ENCODE data around the gene CCDC60. TPM values are rescaled to one million over a fixed set of nuclear protein-coding genes. Genes with fewer than 3 reads are reported as not detected.

CCDC60 gene
- total and polyA plus RNA-seq, 12 donors = not detected

- no peak for TF ChIP-seq POLR2A (IDR thresholded peaks at IDR 0.05)
- TF ChIP-seq, protein P1, sequence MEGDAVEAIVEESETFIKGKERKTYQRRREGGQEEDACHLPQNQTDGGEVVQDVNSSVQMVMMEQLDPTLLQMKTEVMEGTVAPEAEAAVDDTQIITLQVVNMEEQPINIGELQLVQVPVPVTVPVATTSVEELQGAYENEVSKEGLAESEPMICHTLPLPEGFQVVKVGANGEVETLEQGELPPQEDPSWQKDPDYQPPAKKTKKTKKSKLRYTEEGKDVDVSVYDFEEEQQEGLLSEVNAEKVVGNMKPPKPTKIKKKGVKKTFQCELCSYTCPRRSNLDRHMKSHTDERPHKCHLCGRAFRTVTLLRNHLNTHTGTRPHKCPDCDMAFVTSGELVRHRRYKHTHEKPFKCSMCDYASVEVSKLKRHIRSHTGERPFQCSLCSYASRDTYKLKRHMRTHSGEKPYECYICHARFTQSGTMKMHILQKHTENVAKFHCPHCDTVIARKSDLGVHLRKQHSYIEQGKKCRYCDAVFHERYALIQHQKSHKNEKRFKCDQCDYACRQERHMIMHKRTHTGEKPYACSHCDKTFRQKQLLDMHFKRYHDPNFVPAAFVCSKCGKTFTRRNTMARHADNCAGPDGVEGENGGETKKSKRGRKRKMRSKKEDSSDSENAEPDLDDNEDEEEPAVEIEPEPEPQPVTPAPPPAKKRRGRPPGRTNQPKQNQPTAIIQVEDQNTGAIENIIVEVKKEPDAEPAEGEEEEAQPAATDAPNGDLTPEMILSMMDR (IDR thresholded peaks at IDR 0.05) = no peak
- DNase-seq = no peak
These were observed 32.0 kb upstream of the CCDC60 start for GRCh38 chr12:119302451-119303080.

DNA sequence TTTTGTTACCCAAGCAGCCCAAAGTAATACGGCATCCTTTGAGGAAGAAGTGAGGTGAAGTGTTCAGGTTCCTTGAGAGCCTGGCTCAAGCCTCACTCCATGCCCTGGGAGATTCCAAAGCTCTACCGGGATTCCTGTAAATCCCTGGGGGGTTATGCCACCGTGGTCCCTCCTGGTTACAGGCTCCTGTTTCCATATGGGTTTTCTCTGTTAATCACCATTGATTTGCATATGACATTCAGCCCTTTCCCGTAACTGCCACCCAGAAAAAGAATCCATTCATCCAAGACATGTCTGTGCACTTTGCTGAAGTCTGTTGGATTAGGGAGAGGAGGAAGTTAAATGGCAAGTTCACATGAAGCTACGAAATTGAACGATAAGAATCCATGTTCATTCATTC is 27.9 kb upstream of the CCDC60 start:
- H3K9me3 ChIP-seq (replicated peaks in 1 of 3) = no peaks in the 10 kb centered on the region
- no peaks in the 10 kb centered on the region for H3K36me3 ChIP-seq (replicated peaks in 1 of 2)
- no peak overlapping the region for H3K4me3 ChIP-seq
- intact Hi-C loops (cut with DNase I) = no loop called here
- TF ChIP-seq, protein P1 (IDR thresholded peaks at IDR 0.05) = no peak
- no peak for TF ChIP-seq POLR2A (IDR thresholded peaks at IDR 0.05)
- DNase-seq = no peak
- no peaks in the 10 kb centered on the region for H3K27me3 ChIP-seq
- no peak overlapping the region for H3K27ac ChIP-seq
- 77 to 90% (median 79%) methylated on average over 5 to 6 of the region's 6 CpGs for WGBS, 4 donors
- H3K4me1 ChIP-seq (replicated peaks in 1 of 2) = no peaks in the 10 kb centered on the region

More at GRCh38 chr12:119302451-119303080, 32.0 kb upstream of the CCDC60 start:
- Histone ChIP-seq H3K27ac (no peak overlapping the region), H3K9me3 (replicated peaks in 1 of 3) (no peaks in the 10 kb centered on the region), H3K27me3 (peaks cover 2% of the 10 kb centered on the region), H3K4me1 (replicated peaks in 1 of 2) (no peaks in the 10 kb centered on the region), H3K36me3 (replicated peaks in 1 of 2) (no peaks in the 10 kb centered on the region), H3K4me3 (no peak overlapping the region)
- 39 to 47% (median 46%) methylated on average over 6 to 7 of the region's 7 CpGs for WGBS, 4 donors
- intact Hi-C loops (cut with DNase I) = no loop called here

- no peak overlapping the region for H3K4me3 ChIP-seq
- H3K36me3 ChIP-seq (replicated peaks in 1 of 2) = no peaks in the 10 kb centered on the region
- H3K4me1 ChIP-seq (replicated peaks in 1 of 2) = no peaks in the 10 kb centered on the region
- TF ChIP-seq, protein P1 (IDR thresholded peaks at IDR 0.05) = no peak
- TF ChIP-seq POLR2A (IDR thresholded peaks at IDR 0.05) = no peak
- 88 to 92% (median 91%) methylated on average over 2 of the region's 2 CpGs for WGBS, 4 donors
- DNase-seq = no peak
- H3K9me3 ChIP-seq (replicated peaks in 1 of 3) = no peaks in the 10 kb centered on the region
- H3K27ac ChIP-seq = no peak overlapping the region
- intact Hi-C loops (cut with DNase I) = no loop called here
- H3K27me3 ChIP-seq = no peaks in the 10 kb centered on the region
These were observed 26.8 kb upstream of the CCDC60 start for GRCh38 chr12:119307747-119308146.

GRCh38 chr12:119308708-119309456 is 25.6 kb upstream of the CCDC60 start:
- Histone ChIP-seq H3K4me1 (replicated peaks in 1 of 2) (no peaks in the 10 kb centered on the region), H3K27me3 (no peaks in the 10 kb centered on the region), H3K9me3 (replicated peaks in 1 of 3) (no peaks in the 10 kb centered on the region), H3K4me3 (no peak overlapping the region), H3K27ac (no peak overlapping the region), H3K36me3 (replicated peaks in 1 of 2) (no peaks in the 10 kb centered on the region)
- intact Hi-C loops (cut with DNase I) = no loop called here
- DNase-seq = no peak
- TF ChIP-seq POLR2A (IDR thresholded peaks at IDR 0.05) = no peak
- TF ChIP-seq, protein P1 (IDR thresholded peaks at IDR 0.05) = no peak
- WGBS, 4 donors = 50 to 59% (median 56%) methylated on average over 19 of the region's 19 CpGs

Measured in adrenal gland (tissue), 12 donors.